WTC11 (cell line): ENCODE results near the gene PRR7. TPM values are rescaled to one million over a fixed set of nuclear protein-coding genes. Genes with fewer than 3 reads are reported as not detected.

Source experiments
- ATAC-seq: fragments of 200-7000 bp; cut with Tn5 transposase; 2 replicates; pipeline ENCODE4 v1.10.0; 2021; ENCODE audit warnings: mild to moderate bottlenecking, moderate library complexity
- Bru-seq: library from RNA; stranded (reverse); fragments of 400-500 nt; gene quantifications from one replicate; lab custom pipeline; 2021; lab: Mats Ljungman, UMichigan
- CTCF ChIA-PET: fragments of 300-600 bp; sonication (Branson Sonifier 250); formaldehyde crosslinking; loops from one replicate; lab custom pipeline; 2021; ENCODE audit warnings: antibody characterized with exemption; lab: Charles Lee
- POLR2A ChIA-PET: fragments of 350-600 bp; sonication (Branson Sonifier 250); formaldehyde crosslinking; loops from one replicate; lab custom pipeline; 2021; ENCODE audit warnings: antibody characterized with exemption; lab: Charles Lee
- DNase-seq: peaks from one replicate; pipeline ENCODE4 v3.0.0; 2021; ENCODE audit warnings: low spot score
- H3K27ac Mint-ChIP-seq: 2 replicates; pipeline ENCODE4 v1.8.0; 2021; ENCODE audit warnings: mixed read lengths
- H3K27me3 Mint-ChIP-seq: 2 replicates; pipeline ENCODE4 v1.8.0; 2021; ENCODE audit warnings: low read depth, mild to moderate bottlenecking, moderate library complexity, mixed read lengths
- H3K36me3 Mint-ChIP-seq: 2 replicates; pipeline ENCODE4 v1.8.0; 2021; ENCODE audit warnings: mixed read lengths
- H3K4me1 Mint-ChIP-seq: 2 replicates; pipeline ENCODE4 v1.8.0; 2022; ENCODE audit warnings: mixed read lengths
- H3K4me3 Mint-ChIP-seq: 2 replicates; pipeline ENCODE4 v1.8.0; 2021; ENCODE audit warnings: mild to moderate bottlenecking, moderate library complexity, mixed read lengths
- H3K9me3 Mint-ChIP-seq: 2 replicates; pipeline ENCODE4 v1.8.0; 2021; ENCODE audit warnings: mixed read lengths
- AFF4 ChIP-seq: sonication (generic); formaldehyde crosslinking; IDR thresholded peaks from 2 replicates; pipeline ENCODE4 v1.8.1; 2023; ENCODE audit warnings: mild to moderate bottlenecking, missing genetic modification reagents, borderline replicate concordance
- CREM ChIP-seq: sonication (generic); formaldehyde crosslinking; IDR thresholded peaks from 2 replicates; pipeline ENCODE4 v1.8.1; 2022; ENCODE audit warnings: mild to moderate bottlenecking, missing genetic modification reagents, moderate library complexity
- E2F1 ChIP-seq: sonication (generic); formaldehyde crosslinking; IDR thresholded peaks from 2 replicates; pipeline ENCODE4 v1.8.0; 2022; ENCODE audit warnings: mild to moderate bottlenecking, missing genetic modification reagents
- E2F5 ChIP-seq: sonication (generic); formaldehyde crosslinking; IDR thresholded peaks from 2 replicates; pipeline ENCODE4 v1.8.1; 2022; ENCODE audit warnings: mild to moderate bottlenecking, moderate library complexity, missing genetic modification reagents
- EMX1 ChIP-seq: fragments of 250-450 bp; sonication (Bioruptor Pico); IDR thresholded peaks from 2 replicates; pipeline ENCODE4 v1.8.0; 2021; ENCODE audit warnings: mild to moderate bottlenecking
- FOXP1 ChIP-seq: sonication (generic); formaldehyde crosslinking; IDR thresholded peaks from 2 replicates; pipeline ENCODE4 v1.8.0; 2022; ENCODE audit warnings: missing genetic modification reagents, mild to moderate bottlenecking, moderate library complexity, borderline replicate concordance
- GABPB1 ChIP-seq: sonication (generic); formaldehyde crosslinking; IDR thresholded peaks from 2 replicates; pipeline ENCODE4 v1.8.1; 2023; ENCODE audit warnings: mild to moderate bottlenecking, missing genetic modification reagents
- GTF2I ChIP-seq: fragments of 250-450 bp; sonication (Bioruptor Pico); conservative IDR thresholded peaks from 2 replicates; pipeline ENCODE4 v1.4.0; 2021; ENCODE audit warnings: mild to moderate bottlenecking
- HMGXB4 ChIP-seq: sonication (generic); formaldehyde crosslinking; IDR thresholded peaks from 2 replicates; pipeline ENCODE4 v1.8.1; 2023; ENCODE audit warnings: mild to moderate bottlenecking, moderate library complexity, missing genetic modification reagents
- MAX ChIP-seq: sonication (generic); formaldehyde crosslinking; IDR thresholded peaks from 2 replicates; pipeline ENCODE4 v1.8.0; 2022; ENCODE audit warnings: mild to moderate bottlenecking, missing genetic modification reagents
- NFATC4 ChIP-seq: fragments of 250-450 bp; sonication (Bioruptor Pico); IDR thresholded peaks from 2 replicates; pipeline ENCODE4 v1.9.0; 2021; ENCODE audit warnings: mild to moderate bottlenecking
- NFYB ChIP-seq: sonication (generic); formaldehyde crosslinking; conservative IDR thresholded peaks from 2 replicates; pipeline ENCODE4 v1.8.0; 2022; ENCODE audit warnings: low read depth, missing genetic modification reagents
- NR1H2 ChIP-seq: sonication (generic); formaldehyde crosslinking; IDR thresholded peaks from 2 replicates; pipeline ENCODE4 v1.9.0; 2021; ENCODE audit warnings: mild to moderate bottlenecking, moderate library complexity, missing genetic modification reagents
- RELA ChIP-seq: sonication (generic); formaldehyde crosslinking; IDR thresholded peaks from 2 replicates; pipeline ENCODE4 v1.8.1; 2022; ENCODE audit warnings: missing genetic modification reagents, mild to moderate bottlenecking, borderline replicate concordance
- RORB ChIP-seq: fragments of 250-450 bp; sonication (Bioruptor Pico); IDR thresholded peaks from 2 replicates; pipeline ENCODE4 v1.9.0; 2021; ENCODE audit warnings: mild to moderate bottlenecking
- TEAD1 ChIP-seq: sonication (generic); formaldehyde crosslinking; IDR thresholded peaks from 2 replicates; pipeline ENCODE4 v1.8.0; 2022; ENCODE audit warnings: mild to moderate bottlenecking, missing genetic modification reagents
- ZBTB43 ChIP-seq: sonication (generic); formaldehyde crosslinking; IDR thresholded peaks from 2 replicates; pipeline ENCODE4 v1.8.1; 2023; ENCODE audit warnings: mild to moderate bottlenecking, missing genetic modification reagents
- ZNF121 ChIP-seq: sonication (generic); formaldehyde crosslinking; IDR thresholded peaks from 2 replicates; pipeline ENCODE4 v1.8.0; 2023; ENCODE audit warnings: missing genetic modification reagents
- ZNF138 ChIP-seq: sonication (generic); formaldehyde crosslinking; conservative IDR thresholded peaks from 2 replicates; pipeline ENCODE4 v1.8.1; 2022; ENCODE audit warnings: mild to moderate bottlenecking, moderate library complexity, missing genetic modification reagents
- ZNF263 ChIP-seq: sonication (generic); formaldehyde crosslinking; IDR thresholded peaks from 2 replicates; pipeline ENCODE4 v1.8.1; 2022; ENCODE audit warnings: low read depth, mild to moderate bottlenecking, moderate library complexity, missing genetic modification reagents
- ZNF416 ChIP-seq: fragments of 250-450 bp; sonication (Bioruptor Pico); IDR thresholded peaks from 2 replicates; pipeline ENCODE4 v1.9.0; 2021; ENCODE audit warnings: mild to moderate bottlenecking, inconsistent platforms
- ZNF423 ChIP-seq: fragments of 250-450 bp; sonication (Bioruptor Pico); IDR thresholded peaks from 2 replicates; pipeline ENCODE4 v2.1.2; 2022; ENCODE audit warnings: mild to moderate bottlenecking, moderate library complexity
- ZNF425 ChIP-seq: fragments of 250-450 bp; sonication (Bioruptor Pico); conservative IDR thresholded peaks from 2 replicates; pipeline ENCODE4 v1.9.0; 2021; ENCODE audit warnings: mild to moderate bottlenecking
- long read RNA-seq, 3 experiments: library from RNA in 1 of 3; library from capped mRNA in 1 of 3; library from polyadenylated mRNA in 1 of 3; unstranded in 2 of 3; stranded (forward) in 1 of 3; transcript quantifications; one replicate each; pipeline ENCODE4 v2.0.0, GENCODE V29; 2021
- total RNA-seq: library from RNA; stranded (reverse); gene quantifications from 3 replicates; pipeline ENCODE4 v1.2.3, GENCODE V29; 2021

Gene PRR7
- 13.1 to 14.7 TPM (median 14.6 TPM) in 3 replicates for total RNA-seq
- percentile 46 among the genes with signal in this experiment for Bru-seq, nascent RNA
- long read RNA-seq, experiment 1, partial matches to known transcripts = 4 of 15 reads
- long read RNA-seq, experiment 1, other reads (novel, unspliced or antisense) = 6 of 15 reads
- long read RNA-seq, experiment 2, transcript PRR7-202 (3 exons, 1,345 nt) = major isoform, 6 of 31 reads
- long read RNA-seq, experiment 2, partial matches to known transcripts = 11 of 31 reads
- long read RNA-seq, experiment 2, other reads (novel, unspliced or antisense) = 13 of 31 reads
- long read RNA-seq, experiment 3 = 0 reads

GRCh38 chr5:177446200-177447065 lies at the start of gene PRR7:
PRR7 (plus strand) TSS chr5:177446814; CDS start chr5:177455068, 8,254 bp downstream.
- no peak within 1 kb of the TSS for H3K27ac Mint-ChIP-seq
- H3K27me3 Mint-ChIP-seq = peaks cover 41% of the 10 kb centered on the region
- CTCF ChIA-PET = interaction anchor here (0.6 to 15.8 kb wide), 17 partner anchors 9 to 135 kb away, joined by 3 to 171 read pairs (median 7); partner anchors contain the start of genes GRK6, MXD3 and PDLIM7
- DNase-seq (peak; percentile 60), ATAC-seq (peak; percentile 14)
- no peaks in the 10 kb centered on the region for H3K36me3 Mint-ChIP-seq
- TF ChIP-seq FOXP1 (peak; percentile 52; the same call in 1 of the 2 replicates), NFATC4 (CRISPR knock-in tag) (0 out of 2 replicates have a peak, but pooled peaks have one; percentile 33), GABPB1 (CRISPR knock-in tag) (no peak), ZNF423 (CRISPR knock-in tag) (peak; percentile 49; the same call in 1 of the 2 replicates), ZNF138 (CRISPR knock-in tag) (no peak), MAX (CRISPR knock-in tag) (peak; percentile 57), E2F1 (no peak), GTF2I (CRISPR knock-in tag) (no peak), HMGXB4 (CRISPR knock-in tag) (no peak), ZNF416 (CRISPR knock-in tag) (0 out of 2 replicates have a peak, but pooled peaks have one; percentile 12), NR1H2 (no peak), ZNF263 (CRISPR knock-in tag) (no peak), RELA (CRISPR knock-in tag) (no peak), TEAD1 (CRISPR knock-in tag) (peak; percentile 5; the same call in 1 of the 2 replicates), NFYB (CRISPR knock-in tag) (no peak), EMX1 (CRISPR knock-in tag) (peak; percentile 44; the same call in 1 of the 2 replicates), E2F5 (CRISPR knock-in tag) (0 out of 2 replicates have a peak, but pooled peaks have one; percentile 33), CREM (no peak), ZBTB43 (CRISPR knock-in tag) (no peak), ZNF425 (CRISPR knock-in tag) (0 out of 2 replicates have a peak, but pooled peaks have one; percentile 49), AFF4 (CRISPR knock-in tag) (no peak), ZNF121 (CRISPR knock-in tag) (no peak; the same call in 1 of the 2 replicates), RORB (CRISPR knock-in tag) (no peak)
- peaks cover 44% of the 10 kb centered on the region for H3K4me1 Mint-ChIP-seq
- POLR2A ChIA-PET = interaction anchor here (0.6 to 5.8 kb wide), 9 partner anchors 9 to 735 kb away, joined by 3 to 38 read pairs (median 5); partner anchors contain the start of genes GRK6 and PDLIM7
- H3K4me3 Mint-ChIP-seq = peak within 1 kb of the TSS; percentile 66
- H3K9me3 Mint-ChIP-seq = no peaks in the 10 kb centered on the region
